ENCODE measurements around the gene CD52.

GRCh38 chr1:26322042-26322331 lies 4.2 kb downstream of the CD52 start:
- TF ChIP-seq CTCF (IDR thresholded peaks at IDR 0.05), result no peak
- TF ChIP-seq POLR2A (IDR thresholded peaks at IDR 0.05), result no peak

Data from adrenal gland (tissue), 5 donors.